Lower leg skin (tissue), 3 donors: ENCODE results near the gene EGF.

Experiments
- POLR2A ChIP-seq, 2 donors: fragments of 450-650 bp; IDR thresholded peaks; one replicate each; pipeline ENCODE4 v1.6.1; 2016 to 2017; ENCODE audit warnings: antibody characterized with exemption in 2 of 2, mild to moderate bottlenecking in 1 of 2, moderate library complexity in 1 of 2
- TF ChIP-seq, protein P1 (sequence below), 3 donors: fragments of 450-650 bp; IDR thresholded peaks; one replicate each; pipeline ENCODE4 v1.5.1; 2016; ENCODE audit warnings: antibody characterized with exemption in 3 of 3, mild to moderate bottlenecking in 3 of 3, moderate library complexity in 2 of 3

DNA sequence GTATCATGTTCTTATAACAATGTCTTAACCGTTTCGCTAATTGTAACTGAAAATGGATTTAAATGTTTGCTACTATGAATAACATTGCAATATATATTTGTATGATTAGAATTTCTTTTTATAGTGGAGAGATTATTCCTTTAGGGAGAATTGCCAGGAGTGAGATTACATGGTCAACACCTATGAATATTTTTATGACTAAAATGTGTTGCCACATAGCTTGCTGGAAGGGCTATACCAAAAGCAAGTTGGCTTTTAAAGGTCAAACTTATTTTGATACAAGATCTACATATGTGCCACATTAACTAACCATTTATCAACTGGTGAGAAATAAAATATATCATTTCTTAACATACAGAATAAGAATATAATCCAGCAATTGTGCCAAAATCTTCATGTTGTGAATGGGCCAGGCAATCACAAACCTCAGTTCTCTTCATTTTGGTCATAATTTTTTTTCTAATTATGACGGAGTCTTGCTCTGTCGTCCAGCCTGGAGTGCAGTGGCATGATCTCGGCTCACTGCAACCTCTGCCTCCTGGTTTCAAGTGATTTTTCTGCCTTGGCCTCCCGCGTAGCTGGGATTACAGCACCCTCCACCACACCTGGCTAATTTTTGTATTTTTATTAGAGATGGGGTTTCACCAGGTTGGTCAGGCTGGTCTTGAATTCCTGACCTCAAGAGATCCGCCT lies 10.0 kb upstream of the EGF start:
- TF ChIP-seq, protein P1, sequence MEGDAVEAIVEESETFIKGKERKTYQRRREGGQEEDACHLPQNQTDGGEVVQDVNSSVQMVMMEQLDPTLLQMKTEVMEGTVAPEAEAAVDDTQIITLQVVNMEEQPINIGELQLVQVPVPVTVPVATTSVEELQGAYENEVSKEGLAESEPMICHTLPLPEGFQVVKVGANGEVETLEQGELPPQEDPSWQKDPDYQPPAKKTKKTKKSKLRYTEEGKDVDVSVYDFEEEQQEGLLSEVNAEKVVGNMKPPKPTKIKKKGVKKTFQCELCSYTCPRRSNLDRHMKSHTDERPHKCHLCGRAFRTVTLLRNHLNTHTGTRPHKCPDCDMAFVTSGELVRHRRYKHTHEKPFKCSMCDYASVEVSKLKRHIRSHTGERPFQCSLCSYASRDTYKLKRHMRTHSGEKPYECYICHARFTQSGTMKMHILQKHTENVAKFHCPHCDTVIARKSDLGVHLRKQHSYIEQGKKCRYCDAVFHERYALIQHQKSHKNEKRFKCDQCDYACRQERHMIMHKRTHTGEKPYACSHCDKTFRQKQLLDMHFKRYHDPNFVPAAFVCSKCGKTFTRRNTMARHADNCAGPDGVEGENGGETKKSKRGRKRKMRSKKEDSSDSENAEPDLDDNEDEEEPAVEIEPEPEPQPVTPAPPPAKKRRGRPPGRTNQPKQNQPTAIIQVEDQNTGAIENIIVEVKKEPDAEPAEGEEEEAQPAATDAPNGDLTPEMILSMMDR (IDR thresholded peaks at IDR 0.05): no peak
- TF ChIP-seq POLR2A (IDR thresholded peaks at IDR 0.05): no peak
